ENCODE results near the gene CRCP.
"Not testable (repeated sequence)": the region's sequence is repeated elsewhere in the genome, so short reads cannot be mapped to it uniquely, and the experiment has no call there.

The CRCP gene

DNA sequence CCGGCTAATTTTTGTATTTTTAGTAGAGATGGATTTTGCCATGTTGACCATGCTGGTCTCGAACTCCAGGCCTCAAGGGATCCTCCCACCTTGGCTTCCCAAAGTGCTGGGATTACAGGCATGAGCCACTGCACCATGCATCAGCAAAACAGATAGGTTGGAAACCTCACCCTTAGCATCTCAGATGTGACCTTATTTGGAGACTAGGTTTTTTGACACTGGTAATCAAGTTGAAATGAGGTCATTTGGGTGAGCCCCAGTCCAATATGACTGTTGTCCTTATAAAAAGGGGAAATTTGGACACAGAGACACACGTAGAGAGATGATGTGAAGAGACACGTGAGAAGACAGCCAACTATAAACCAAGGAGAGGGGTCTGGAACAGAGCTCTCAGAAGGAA is 48.0 kb downstream of the CRCP start:
- no peak for DNase-seq

DNA sequence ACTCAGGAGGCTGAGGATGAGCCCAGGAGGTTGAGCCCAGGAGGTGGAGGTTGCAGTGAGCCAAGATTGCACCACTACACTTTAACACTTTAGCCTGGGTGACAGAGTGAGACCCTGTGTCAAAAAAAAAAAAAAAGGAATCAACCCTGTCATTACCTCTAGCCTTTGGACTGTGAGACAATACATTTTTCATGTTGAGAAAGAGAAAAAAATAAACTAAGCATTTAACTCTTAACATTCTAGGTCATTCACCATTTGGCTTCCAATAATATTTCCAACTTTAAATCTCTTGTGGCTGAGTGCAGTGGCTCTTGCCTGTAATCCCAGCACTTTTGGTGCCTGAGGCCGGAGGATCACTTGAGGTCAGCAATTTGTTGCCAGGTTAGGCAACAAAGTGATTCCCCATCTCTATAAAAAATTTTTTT is 48.6 kb downstream of the CRCP start:
- no peak for DNase-seq

DNA sequence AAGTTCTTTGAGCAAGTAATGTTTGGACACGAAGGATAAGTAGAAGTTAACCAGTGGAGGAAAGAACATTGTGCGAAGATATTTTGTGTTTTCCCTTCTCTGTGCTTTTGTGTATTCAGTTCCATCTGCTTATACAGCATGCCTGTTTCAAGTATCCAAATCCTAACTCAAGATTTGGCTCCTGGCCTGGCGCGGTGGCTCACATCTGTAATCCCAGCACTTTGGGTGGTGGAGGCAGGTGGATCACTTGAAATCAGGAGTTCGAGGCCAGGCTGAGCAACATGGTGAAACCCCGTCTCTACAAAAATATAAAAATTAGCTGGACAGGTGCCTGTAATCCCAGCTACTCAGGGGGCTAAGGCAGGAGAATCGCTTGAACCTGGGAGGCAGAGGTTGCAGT is 49.7 kb downstream of the CRCP start:
- DNase-seq, result no peak

DNA sequence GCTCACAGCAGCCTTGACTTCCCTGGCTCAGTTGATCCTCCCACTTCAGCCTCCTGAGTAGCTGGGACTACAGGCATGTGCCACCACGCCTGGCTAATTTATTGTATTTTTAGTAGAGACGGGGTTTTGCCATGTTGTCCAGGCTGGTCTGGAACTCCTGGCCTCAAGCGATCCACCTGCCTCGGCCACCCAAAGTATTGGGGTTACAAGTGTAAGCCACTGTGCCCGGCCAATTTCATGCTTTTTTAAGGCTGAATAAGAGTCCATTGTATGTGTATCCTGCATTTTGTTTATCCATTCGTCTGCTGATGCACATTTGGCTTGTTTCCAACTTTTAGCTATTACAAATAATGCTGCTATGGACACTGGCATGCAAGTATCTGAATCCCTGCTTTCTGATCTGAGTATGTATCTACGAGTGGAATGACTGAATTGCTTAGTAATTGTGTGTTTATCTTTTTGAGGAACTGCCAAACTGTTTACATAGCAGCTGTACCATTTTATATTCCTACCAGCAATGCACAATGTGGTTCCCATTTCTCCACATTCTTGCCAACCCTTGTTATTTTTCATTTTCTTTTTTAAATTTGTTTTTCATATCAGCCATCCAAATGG is 53.2 kb downstream of the CRCP start:
- no peak for DNase-seq

DNA sequence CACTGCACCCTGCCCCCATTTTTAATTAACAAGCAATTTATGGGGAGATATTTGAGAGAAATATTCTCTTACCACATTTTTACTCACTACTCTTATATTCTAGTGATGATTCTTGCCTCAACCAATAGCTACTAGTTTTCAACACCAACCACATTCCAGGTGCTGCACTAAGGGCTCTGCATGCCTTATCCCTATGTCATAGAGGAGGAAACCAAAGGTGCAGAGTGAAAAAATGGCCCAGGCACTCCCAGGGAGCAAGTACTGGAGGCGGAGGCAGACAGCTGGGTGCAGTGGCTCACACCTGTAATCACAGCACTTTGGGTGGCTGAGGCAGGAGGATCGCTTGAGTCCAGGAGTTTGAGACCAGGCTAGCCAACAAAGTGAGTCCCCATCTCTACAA is 55.0 kb downstream of the CRCP start:
- no peak for DNase-seq

DNA sequence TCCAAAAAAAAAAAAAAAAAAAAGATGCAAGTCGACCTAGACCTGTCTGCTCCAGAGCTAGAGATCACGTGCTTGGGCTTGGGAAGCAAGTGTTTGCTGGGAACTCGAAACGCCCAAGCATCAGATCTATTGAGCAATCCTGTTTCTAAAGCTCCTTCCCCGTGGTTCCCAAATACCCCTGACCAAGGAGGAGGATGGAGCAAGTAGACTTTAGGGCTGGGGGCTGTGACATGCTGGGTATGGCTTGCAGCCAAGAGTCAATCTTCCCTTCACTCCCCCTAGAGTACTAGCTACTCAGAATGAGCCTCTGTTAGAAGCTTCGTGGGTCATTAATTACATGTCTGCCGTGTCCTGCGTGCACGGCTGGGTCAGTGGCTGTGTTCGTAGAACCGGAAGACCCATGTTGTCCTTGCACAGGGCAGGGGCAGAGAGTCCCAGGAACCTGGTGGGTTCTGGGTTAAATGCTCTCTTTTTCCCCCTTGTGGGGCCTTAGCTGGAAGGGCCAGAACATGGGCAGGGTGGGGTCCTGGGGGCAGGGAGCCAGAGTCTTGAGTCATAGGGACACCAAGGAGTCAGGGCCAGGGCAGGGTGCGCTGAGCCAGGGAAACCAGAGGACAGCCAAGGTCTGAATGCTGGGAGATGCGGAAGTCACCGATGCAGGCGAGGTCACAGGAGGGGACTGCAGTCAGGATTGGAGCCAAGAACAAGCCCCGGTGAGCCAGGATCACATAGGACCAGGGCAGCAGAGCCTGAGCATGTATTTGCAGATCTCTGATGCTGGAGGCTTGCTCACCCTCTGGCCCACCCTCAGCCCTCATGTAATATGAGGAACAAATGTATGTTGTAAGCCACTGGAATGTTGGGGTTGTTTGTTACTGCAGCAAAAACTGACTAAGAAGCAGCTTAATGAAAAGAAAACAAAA is 55.9 kb downstream of the CRCP start:
- no peak for DNase-seq

DNA sequence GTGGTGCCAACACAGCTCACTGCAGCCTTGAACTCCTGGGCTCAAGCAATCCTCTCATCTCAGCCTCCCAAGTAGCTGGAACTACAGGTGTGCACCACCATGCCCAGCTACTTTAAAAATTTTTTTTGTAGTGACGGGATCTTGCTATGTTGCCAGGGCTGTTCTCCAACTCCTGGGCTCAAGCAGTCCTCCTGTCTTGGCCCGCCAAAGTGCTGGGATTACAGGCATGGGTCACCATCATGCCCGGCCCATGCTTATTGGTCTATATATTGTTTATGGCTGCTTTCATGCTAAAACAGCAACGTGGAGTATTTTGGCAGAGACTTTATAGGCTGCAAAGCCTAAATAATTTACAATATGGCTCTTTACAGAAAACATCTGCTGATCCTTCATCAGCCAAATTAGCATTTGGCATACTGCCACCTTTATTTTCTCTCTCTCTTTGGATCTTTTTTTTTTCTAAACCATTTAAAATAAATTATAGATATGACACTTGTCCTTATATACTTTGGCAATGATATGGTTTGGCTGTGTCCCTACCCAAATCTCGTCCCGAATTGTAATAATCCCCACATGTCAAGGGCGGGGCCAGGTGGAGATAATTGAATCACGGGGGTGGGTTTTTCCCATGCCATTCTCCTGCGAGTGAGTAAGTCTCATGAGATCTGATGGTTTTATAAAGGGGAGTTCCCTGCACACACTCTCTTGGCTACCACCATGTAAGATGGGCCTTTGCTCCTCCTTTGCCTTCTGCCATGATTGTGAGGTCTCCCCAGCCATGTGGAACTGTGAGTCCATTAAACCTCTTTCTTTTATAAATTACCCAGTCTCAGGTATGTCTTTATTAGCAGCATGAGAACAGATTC is 58.1 kb downstream of the CRCP start:
- DNase-seq, result not testable (repeated sequence)

DNA sequence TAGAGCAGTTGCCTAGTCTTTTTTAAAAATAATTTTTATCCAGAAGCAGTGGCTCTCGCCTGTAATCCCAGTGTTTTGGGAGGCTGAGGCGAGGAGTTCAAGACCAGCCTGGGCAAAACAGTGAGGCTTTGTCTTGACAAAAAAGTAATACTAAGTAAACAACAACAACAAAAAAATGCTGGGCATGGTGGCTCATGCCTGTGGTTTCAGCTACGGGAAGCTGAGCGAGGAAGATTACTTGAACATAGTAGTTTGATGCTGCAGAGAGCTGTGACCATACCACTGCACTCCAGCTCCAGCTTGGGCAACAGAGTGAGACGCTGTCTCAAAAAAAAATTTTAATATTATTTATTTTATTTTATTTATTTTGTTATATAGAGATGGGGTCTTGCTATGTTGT is 59.2 kb downstream of the CRCP start:
- no peak for DNase-seq

DNA sequence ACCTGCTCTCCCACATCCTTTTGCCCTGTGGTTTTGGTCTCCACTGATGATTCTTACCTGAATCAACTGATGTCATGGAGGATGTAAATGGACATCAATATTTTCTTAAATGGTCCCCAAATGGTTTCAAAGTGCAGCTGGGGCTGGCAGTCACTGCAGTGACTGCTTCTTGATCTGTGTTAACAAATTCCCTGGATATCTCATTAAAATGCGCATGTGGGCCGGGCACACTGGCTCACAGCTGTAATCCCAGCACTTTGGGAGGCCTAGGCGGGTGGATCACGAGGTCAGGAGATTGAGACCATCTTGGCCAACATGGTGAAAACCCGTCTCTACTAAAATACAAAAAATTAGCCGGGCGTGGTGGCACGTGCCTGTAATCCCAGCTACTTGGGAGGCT is 60.4 kb downstream of the CRCP start:
- DNase-seq, result not testable (repeated sequence)

DNA sequence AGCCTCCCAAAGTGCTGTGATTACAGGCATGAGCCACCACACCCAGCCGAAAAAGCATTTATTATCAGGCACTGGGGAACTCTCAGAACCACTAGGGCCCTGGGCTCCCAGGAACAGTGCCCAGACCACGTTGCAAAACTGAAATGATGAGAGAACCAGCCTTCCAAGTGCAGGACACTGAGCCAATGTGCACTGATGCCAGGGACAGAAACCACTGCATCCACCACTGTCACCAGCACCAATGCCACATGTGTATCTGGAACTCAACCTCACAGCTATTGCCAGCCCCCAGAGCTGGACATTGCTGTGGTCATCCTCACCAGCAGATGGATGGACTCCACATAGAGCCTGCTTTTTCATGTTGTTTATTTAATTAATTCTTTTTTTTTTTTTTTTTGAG is 62.3 kb downstream of the CRCP start:
- no peak for DNase-seq

DNA sequence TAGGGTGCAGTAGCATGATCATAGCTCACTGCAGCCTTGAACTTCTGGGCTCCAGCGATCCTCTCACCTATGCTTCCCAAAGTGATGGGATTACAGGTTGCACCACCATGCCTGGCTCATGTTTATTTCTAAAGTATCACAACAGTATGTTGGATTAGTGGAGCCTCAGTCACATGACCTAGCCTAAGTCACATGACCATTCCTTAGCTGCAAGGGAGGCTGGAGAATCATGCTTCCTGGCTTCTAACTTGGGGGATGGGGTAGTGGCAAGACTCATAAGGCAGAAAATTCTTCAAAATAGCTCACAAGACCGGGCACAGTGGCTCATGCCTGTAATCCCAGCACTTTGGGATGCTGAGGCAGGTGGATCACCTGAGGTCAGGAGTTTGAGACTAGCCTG is 63.6 kb downstream of the CRCP start:
- no peak for DNase-seq

DNA sequence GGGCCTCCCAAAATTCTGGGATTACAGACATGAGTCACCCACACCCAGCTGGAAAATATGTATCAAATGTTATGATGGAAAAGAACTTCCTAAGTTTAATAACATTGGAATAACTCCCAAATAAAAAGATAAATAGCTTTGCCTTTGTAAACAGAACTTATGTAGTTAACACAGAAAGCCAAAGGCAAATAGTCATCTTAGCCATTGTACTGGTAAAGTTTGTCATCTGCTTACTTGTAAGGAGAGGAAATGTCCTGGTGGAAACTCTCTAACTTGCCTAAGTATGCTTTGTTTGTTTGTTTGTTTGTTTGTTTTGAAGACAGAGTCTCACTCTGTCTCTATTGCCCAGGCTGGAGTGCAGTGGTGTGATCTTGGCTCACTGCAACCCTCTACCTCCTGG is 66.7 kb downstream of the CRCP start:
- DNase-seq, result no peak

DNA sequence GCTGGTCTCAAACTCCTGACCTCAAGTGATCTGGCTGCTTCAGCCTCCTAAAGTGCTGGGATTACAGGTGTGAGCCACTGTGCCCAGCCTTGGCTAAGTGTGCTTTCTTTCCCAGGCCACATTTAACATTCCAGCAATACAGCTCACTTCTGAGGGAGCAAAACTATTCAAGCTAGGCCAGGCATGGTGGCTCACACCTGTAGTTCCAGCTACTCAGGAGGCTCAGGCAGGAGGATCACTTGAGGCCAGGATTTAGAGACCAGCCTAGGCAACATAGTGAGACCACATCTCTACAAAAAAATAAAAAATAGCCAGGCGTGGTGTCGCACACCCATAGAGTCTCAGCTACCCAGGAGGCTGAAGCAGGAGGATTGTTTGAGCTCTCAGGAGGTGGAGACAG is 67.2 kb downstream of the CRCP start:
- DNase-seq, result no peak

DNA sequence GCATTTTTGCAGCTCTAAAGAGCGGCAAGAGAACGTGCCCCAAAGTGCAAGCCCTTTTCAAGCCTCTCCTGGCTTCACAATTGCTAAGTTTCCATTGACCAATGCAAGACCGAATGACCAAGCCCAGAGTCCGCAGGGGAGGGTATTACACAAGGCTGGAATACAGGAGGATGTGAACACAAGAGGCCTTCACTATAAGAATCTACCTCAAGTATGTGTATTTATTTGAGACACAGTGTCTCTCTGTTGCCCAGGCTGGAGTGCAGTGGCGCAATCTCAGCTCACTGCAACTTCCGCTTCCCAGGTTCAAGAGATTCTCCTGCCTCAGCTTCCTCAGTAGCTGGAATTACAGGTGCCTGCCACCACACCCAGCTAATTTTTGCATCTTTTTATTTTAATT is 68.3 kb downstream of the CRCP start:
- DNase-seq, result no peak

DNA sequence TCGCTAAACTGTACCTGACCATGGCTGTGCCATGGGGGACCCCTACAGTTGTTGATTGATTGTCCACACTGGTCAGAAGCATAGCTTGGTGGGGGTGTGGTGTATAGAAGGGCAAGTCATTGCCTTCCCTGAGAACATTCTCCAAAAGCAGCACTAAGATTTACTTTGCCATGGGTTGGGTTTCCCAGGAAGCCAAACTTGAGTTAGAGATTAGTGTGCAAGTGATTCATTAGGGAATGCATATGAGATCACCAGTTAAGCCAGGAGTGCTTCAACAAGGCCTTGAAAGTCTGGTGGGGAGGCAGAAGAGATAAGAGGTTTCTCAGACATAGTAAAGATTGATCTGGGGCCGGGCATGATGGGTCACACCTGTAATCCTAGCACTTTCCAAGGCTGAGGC is 69.1 kb downstream of the CRCP start:
- DNase-seq, result no peak

DNA sequence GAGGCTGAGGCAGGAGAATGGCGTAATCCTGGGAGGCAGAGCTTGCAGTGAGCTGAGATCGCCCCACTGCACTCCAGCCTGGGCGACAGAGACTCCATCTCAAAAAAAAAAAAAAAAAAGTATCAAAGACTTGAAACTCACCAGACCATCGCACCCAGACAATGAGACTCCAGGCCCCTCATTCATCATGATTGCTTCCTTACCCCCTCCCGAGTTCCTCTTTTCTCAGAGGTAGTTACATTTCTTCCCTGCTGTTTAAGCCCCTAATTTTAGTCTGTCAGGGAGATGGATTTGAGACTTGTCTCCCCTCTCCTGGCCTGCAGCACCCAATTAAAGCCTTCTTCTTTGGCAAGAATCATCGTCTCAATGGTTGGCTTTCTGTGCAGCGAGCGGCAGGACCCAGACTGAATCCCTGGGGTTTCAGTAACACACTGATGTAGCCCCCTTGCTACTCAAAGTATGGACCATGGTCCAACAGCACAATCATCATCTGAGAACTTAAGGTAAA is 71.1 kb downstream of the CRCP start:
- no peak for DNase-seq

DNA sequence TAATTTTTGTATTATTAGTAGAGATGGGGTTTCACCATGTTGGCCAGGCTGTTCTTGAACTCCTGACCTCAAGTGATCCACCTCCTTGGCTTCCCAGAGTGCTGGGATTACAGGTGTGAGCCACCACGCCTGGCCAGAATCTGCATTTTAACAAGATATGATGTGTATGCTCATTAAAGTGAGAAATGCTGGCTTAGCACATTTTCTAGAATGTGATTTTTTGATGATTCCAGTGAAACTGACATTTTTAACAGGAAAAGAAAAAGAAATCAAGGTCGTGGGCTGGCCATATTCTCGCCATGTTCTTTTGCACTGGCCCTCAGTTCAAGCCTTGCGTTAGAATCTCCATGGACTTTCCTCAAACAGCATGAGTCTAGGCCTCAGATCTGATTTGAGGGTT is 72.3 kb downstream of the CRCP start:
- DNase-seq, result no peak

DNA sequence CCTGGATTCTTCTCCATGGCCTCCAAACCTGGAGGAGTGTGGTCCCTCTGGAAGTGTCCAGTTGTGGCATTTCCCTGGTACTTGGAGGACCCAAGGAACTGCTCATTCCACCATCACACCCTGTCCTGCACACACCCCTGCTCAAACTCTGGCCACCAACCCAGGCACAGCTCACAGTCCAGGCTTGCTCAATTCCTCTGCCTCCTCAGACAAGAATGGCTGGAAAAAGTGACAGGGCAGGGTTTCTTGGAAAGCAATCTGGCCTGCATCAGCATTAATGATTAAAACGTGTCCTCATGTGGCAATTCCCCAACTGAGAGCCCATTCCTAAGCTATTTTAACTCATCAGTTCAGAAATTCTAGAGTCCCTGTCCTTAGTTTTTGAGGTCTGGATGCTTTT is 73.3 kb downstream of the CRCP start:
- no peak for DNase-seq

DNA sequence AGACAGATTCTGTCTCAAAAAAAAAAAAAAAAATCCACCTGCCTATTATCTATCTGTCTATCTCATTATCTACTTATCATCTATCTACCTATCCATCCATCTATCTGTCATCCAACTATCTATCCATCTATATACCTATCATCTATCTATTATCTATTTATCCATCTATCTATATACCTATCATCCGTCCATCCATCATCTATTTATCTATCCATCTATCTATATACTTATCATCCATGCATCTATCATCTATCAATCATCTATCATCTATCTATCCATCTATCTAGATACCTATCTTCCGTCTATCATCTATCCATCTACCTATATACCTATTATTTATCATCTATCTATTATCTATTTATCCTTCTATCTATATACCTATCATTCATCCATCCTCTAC is 74.0 kb downstream of the CRCP start:
- DNase-seq, result no peak

DNA sequence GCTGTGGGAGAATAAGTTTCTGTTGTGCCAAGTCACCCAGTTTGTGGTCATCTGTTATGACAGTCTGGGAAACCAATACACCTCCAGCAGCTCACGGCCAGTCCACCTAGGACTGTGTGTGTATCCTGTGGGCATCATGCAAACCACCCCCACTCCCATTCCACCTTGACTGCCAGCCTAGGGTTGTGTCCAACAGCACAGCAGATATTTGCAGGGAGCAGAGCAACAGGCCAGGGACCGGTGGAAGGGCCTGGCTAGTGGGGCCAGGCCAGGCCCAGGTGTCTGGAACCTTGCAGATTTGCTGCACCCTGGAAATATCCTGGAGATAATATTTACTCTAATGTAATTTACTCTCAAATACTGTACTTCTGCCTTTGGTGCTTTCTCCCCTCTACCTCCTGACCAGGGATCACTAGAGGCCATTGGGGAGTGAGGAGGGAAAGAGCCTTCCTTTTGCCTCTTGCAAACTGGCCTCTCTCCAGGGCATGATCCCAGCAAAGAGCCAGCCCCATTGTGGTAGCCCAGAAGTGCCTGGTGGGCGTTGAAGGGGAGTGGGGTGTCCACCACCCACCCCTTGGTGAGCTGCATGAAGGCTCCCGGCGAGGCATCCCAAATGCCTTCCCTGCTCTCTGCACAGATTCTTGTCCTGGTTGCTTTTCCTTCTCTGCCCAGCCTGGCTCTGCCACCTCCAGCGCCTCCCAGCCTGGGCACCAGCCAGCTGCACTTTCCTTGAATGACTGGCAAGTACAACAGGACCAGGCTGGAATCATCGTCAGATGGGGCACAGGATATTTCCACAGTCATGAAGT is 75.3 kb downstream of the CRCP start:
- DNase-seq, result no peak

DNA sequence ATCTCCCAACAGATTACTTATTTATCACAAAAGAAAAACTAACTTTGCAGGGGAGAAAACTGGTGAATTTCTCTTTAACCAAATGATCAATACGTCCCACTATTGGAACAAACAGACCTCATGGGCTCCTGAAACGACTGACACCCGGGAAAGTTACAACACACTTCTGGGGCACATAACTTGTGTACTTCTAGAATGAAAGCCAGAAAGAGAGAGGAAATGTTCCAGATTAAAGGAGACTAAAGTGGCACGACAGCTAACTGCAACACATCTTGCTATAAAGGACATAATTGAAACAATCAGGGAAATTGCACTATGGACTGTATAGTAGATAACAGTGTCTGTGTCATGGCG is 75.8 kb downstream of the CRCP start:
- no peak for DNase-seq

DNA sequence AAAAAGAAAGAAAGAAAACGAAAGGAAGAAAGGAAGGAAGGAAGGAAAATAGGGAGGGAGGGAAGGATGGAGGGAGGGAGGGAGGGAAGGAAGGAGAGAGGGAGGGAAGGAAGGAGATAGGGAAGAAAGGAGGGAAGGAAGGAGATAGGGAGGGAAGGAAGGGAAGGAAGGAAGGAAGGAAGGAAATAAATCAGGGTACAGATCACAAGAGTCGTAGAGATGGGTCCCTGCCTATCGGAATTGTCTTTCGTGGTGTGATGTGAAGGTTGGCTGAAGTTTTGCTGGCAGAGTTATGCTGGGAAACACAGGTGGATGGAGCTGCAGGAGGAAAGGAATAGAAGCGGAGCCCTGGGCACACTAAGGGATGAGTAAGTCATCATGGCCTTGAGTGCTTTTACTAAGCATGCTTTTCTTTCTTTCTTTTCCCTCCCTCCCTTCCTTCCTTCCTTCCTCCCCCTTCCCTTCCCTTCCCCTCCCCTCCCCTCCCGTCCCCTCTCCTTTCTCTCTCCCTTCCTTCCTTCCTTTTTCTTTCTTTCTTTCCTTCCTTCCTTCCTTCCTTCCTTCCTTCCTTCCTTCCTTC is 78.6 kb downstream of the CRCP start:
- no peak for DNase-seq
